GM12878 (cell line): ENCODE measurements around the gene NPAS1. TPM values are rescaled to one million over a fixed set of nuclear protein-coding genes. Genes with fewer than 3 reads are reported as not detected.

Experiments used
- ATAC-seq: fragments of 200-7000 bp; cut with Tn5 transposase; 3 replicates; pipeline ENCODE4 v1.9.1; 2020; ENCODE audit warnings: mild to moderate bottlenecking, moderate library complexity
- BruUV-seq: library from RNA; stranded (reverse); fragments of 400-500 nt; replicated peaks from 2 replicates; lab custom pipeline; 2021; lab: Mats Ljungman, UMichigan
- CTCF ChIA-PET: fragments of 300-600 bp; sonication (Branson Sonifier 250); formaldehyde crosslinking; extraction: SDS; loops from one replicate; lab custom pipeline; 2021; ENCODE audit warnings: inconsistent platforms; lab: Yijun Ruan, JAX
- POLR2A ChIA-PET: fragments of 350-600 bp; formaldehyde crosslinking; extraction: SDS; loops from one replicate; lab custom pipeline; 2021; ENCODE audit warnings: inconsistent platforms; lab: Charles Lee
- RAD21 ChIA-PET: fragments of 300-600 bp; sonication (Branson Sonifier 250); formaldehyde crosslinking; loops from one replicate; lab custom pipeline; 2023; ENCODE audit warnings: antibody characterized with exemption; ENCODE audit not compliant: unreplicated experiment; lab: Charles Lee
- SMC1A ChIA-PET: fragments of 300-600 bp; sonication (Branson Sonifier 250); formaldehyde crosslinking; loops from one replicate; lab custom pipeline; 2023; ENCODE audit not compliant: unreplicated experiment, uncharacterized antibody; lab: Charles Lee
- DNase-seq: peaks from one replicate; pipeline ENCODE4 v3.0.0-alpha.2; 2011; ENCODE audit warnings: low read depth, low spot score
- FAIRE-seq: peaks from 3 replicates; lab custom pipeline; 2011; peaks lifted over from hg19 to GRCh38; lab: Jason Lieb, UNC
- H2AFZ ChIP-seq: 2 replicates; pipeline ENCODE4 v1.6.0; 2011; ENCODE audit warnings: low read depth, low read length, control low read depth; ENCODE audit not compliant: control insufficient read depth
- H3K27ac ChIP-seq: 2 replicates; pipeline ENCODE4 v1.5.1; 2011; ENCODE audit warnings: control low read depth; ENCODE audit not compliant: control insufficient read depth, insufficient read depth
- H3K27me3 ChIP-seq, 2 experiments: replicated peaks in 1 of 2; 2 replicates each; pipeline versions ENCODE4 v1.6.0 to v1.6.1; 2011; ENCODE audit warnings: low read length in 1 of 2; ENCODE audit not compliant: control insufficient read depth in 2 of 2, insufficient read depth in 2 of 2
- H3K36me3 ChIP-seq, 2 experiments: 2 replicates each; pipeline ENCODE4 v1.5.1; 2011; ENCODE audit warnings: low read length in 1 of 2; ENCODE audit not compliant: control insufficient read depth in 2 of 2, insufficient read depth in 2 of 2
- H3K4me1 ChIP-seq: 2 replicates; pipeline ENCODE4 v1.6.1; 2011; ENCODE audit warnings: mild to moderate bottlenecking, low read length, moderate library complexity, mixed read lengths; ENCODE audit not compliant: control insufficient read depth, insufficient read depth
- H3K4me2 ChIP-seq: 2 replicates; pipeline ENCODE4 v1.6.0; 2011; ENCODE audit warnings: control low read depth; ENCODE audit not compliant: control insufficient read depth, insufficient read depth
- H3K4me3 ChIP-seq: fragments of 200-600 bp; sonication (generic); 2 replicates; pipeline ENCODE4 v1.5.1; 2016
- H3K79me2 ChIP-seq: 2 replicates; pipeline ENCODE4 v1.6.0; 2011; ENCODE audit warnings: low read length; ENCODE audit not compliant: control insufficient read depth, insufficient read depth
- H3K9ac ChIP-seq: 2 replicates; pipeline ENCODE4 v1.8.0; 2011; ENCODE audit warnings: low read length, control low read depth, mixed read lengths; ENCODE audit not compliant: control insufficient read depth, insufficient read depth
- H3K9me3 ChIP-seq: replicated peaks from 3 replicates; pipeline ENCODE4 v1.5.1; 2011; ENCODE audit warnings: mild to moderate bottlenecking, low read length; ENCODE audit not compliant: control insufficient read depth, insufficient read depth
- H4K20me1 ChIP-seq: 2 replicates; pipeline ENCODE4 v1.6.0; 2011; ENCODE audit not compliant: control insufficient read depth, insufficient read depth
- BCLAF1 ChIP-seq: fragments of 450-650 bp; IDR thresholded peaks from 2 replicates; pipeline ENCODE4 v1.6.1; 2017; ENCODE audit warnings: antibody characterized with exemption, mild to moderate bottlenecking, moderate library complexity
- BHLHE40 ChIP-seq, 2 experiments: fragments of 450-650 bp in 1 of 2; IDR thresholded peaks; 2 replicates each; pipeline ENCODE4 v1.6.1; 2011 to 2017; ENCODE audit warnings: low read depth in 2 of 2, borderline replicate concordance in 1 of 2, improper control_type of control experiment in 1 of 2, low read length in 1 of 2, mild to moderate bottlenecking in 1 of 2
- CTCF ChIP-seq, 3 experiments: IDR thresholded peaks in 2 of 3; conservative IDR thresholded peaks in 1 of 3; 2 replicates each; pipeline ENCODE4 v1.5.1; 2011; ENCODE audit warnings: low read depth in 3 of 3, low read length in 3 of 3, mild to moderate bottlenecking in 3 of 3, control low read depth in 2 of 3, moderate library complexity in 2 of 3, inconsistent platforms in 1 of 3, mixed read lengths in 1 of 3; ENCODE audit not compliant: control insufficient read depth in 2 of 3, insufficient read depth in 1 of 3; ENCODE audit errors: extremely low read depth in 1 of 3
- JUND ChIP-seq: IDR thresholded peaks from 2 replicates; pipeline ENCODE4 v1.6.1; 2012; ENCODE audit warnings: low read depth, mild to moderate bottlenecking, low read length, improper control_type of control experiment, moderate library complexity
- KDM1A ChIP-seq: fragments of 200-600 bp; sonication (generic); IDR thresholded peaks from 2 replicates; pipeline ENCODE4 v1.6.1; 2016; ENCODE audit warnings: borderline replicate concordance
- PML ChIP-seq: IDR thresholded peaks from 2 replicates; pipeline ENCODE4 v1.6.1; 2012; ENCODE audit warnings: low read length, inconsistent platforms
- ZBTB11 ChIP-seq: fragments of 450-650 bp; formaldehyde crosslinking; IDR thresholded peaks from 2 replicates; pipeline ENCODE4 v1.5.0; 2022; ENCODE audit warnings: mild to moderate bottlenecking, missing genetic modification characterization
- ZBTB4 ChIP-seq: fragments of 450-650 bp; formaldehyde crosslinking; IDR thresholded peaks from 2 replicates; pipeline ENCODE4 v1.4.0; 2022; ENCODE audit warnings: mild to moderate bottlenecking, moderate library complexity
- WGBS: methylation state at CpG from one replicate; pipeline ENCODE4 v1.1.6; 2016; ENCODE audit warnings: low lambda C conversion rate; ENCODE audit not compliant: insufficient replicate concordance, insufficient coverage; ENCODE audit errors: missing lambda C conversion rate; 5-methylcytosine and 5-hydroxymethylcytosine counted together
- in situ Hi-C: fragments of 300-500 bp; cut with MboI; formaldehyde crosslinking; loops from 9 replicates; pipeline ENCODE4 v1.14.3; 2018; ENCODE audit warnings: mixed read lengths
- intact Hi-C: fragments of 100-400 bp; cut with micrococcal nuclease; formaldehyde crosslinking; loops from one replicate; pipeline ENCODE4 v1.14.2; 2022; ENCODE audit not compliant: unreplicated experiment
- polyA plus RNA-seq, 11 experiments: library from polyadenylated mRNA; depleted of rRNA in 4 of 11; unstranded in 6 of 11; stranded (reverse) in 5 of 11; fragments of >200 nt; fragmentation: Nextera tagmentation in 4 of 11; fragmentation: Illumina TruSeq in 1 of 11; extraction: Ambion mirVana in 4 of 11; extraction: Trizol in 1 of 11; gene quantifications; 1 replicate in 1 of 11; 2 replicates in 10 of 11; pipeline versions ENCODE4 v1.2.1 to v1.2.3, GENCODE V29; 2011 to 2016; ENCODE audit warnings: inconsistent platforms in 2 of 11, missing spikeins in 2 of 11, low read depth in 1 of 11
- total RNA-seq, 4 experiments: library from RNA; depleted of rRNA in 3 of 4; stranded (reverse); fragments of >200 nt in 3 of 4; fragmentation: Illumina TruSeq in 1 of 4; extraction: Trizol in 1 of 4; gene quantifications; 2 replicates each; pipeline versions ENCODE4 v1.2.1 to v1.2.3, GENCODE V29; 2013 to 2021

NPAS1 gene
- total and polyA plus RNA-seq, 10 of the 15 experiments (the other 5 are each of a cell fraction or from before 2014, with no cell fraction given): 0.14 to 0.72 (median 0.28) TPM; not detected in 3

- ChIA-PET SMC1A (no interaction called here), POLR2A (interaction anchor here (0.5 kb wide), 1 partner anchor 8 kb away, joined by 4 read pairs; no protein-coding TSS in a partner anchor), CTCF (no interaction called here), RAD21 (no interaction called here)
- ATAC-seq (no peak), FAIRE-seq (no peak), DNase-seq (no peak)
- Histone ChIP-seq H4K20me1 (no peaks in the 10 kb centered on the region), H3K9me3 (no peaks in the 10 kb centered on the region), H2AFZ (no peak overlapping the region), H3K4me3 (no peak overlapping the region), H3K27me3 (no peaks in the 10 kb centered on the region), H3K79me2 (no peaks in the 10 kb centered on the region), H3K27ac (no peak overlapping the region), H3K4me1 (peaks cover 10% of the 10 kb centered on the region), H3K9ac (no peak overlapping the region), H3K4me2 (no peak overlapping the region), H3K36me3 (peaks cover 21 to 32% of the 10 kb centered on the region in 2 experiments; a peak in 3 of 4 replicates)
- WGBS: 98% methylated on average over 7 of the region's 7 CpGs
- BruUV-seq: no TSS peak
- in situ Hi-C loops (no loop called here), intact Hi-C loops (no loop called here)
- TF ChIP-seq CTCF (IDR thresholded peaks at IDR 0.05 in 2 of 3, conservative IDR thresholded peaks at IDR 0.05 in 1 of 3; ENCODE audit: control insufficient read depth in 2 of 3, extremely low read depth in 1 of 3, insufficient read depth in 1 of 3, low read depth in 3 of 3, low read length in 3 of 3) (no peak), ZBTB4 (CRISPR knock-in tag) (no peak), KDM1A (no peak), BHLHE40 (IDR thresholded peaks at IDR 0.05; ENCODE audit: borderline replicate concordance in 1 of 2, low read depth in 2 of 2, low read length in 1 of 2) (no peak), BCLAF1 (no peak), ZBTB11 (CRISPR knock-in tag) (no peak), JUND (no peak), PML (no peak)
Observed at GRCh38 chr19:46995492-46995891, 24.1 kb upstream of the NPAS1 start.
